ENCODE results near the gene RPA1. TPM values are rescaled to one million over a fixed set of nuclear protein-coding genes. Genes with fewer than 3 reads are reported as not detected.
"Not testable (repeated sequence)": the region's sequence is repeated elsewhere in the genome, so short reads cannot be mapped to it uniquely, and the experiment has no call there.

RPA1 gene
- total RNA-seq, 4 donors from 2014 or later: 22.9 to 30.8 (median 29.2) TPM

- no peaks in the 10 kb centered on the region for H3K27me3 ChIP-seq
- H3K4me1 ChIP-seq: peaks cover 0 to 10% (median 0%) of the 10 kb centered on the region in 4 donors
- no peak overlapping the region for H3K4me3 ChIP-seq
- intact Hi-C loops (cut with DNase I): no loop called here
- 94% methylated on average over 3 of the region's 3 CpGs for WGBS
- no peak for DNase-seq (ENCODE audit: extremely low spot score)
- TF ChIP-seq EP300 (IDR thresholded peaks at IDR 0.05) (no peak), POLR2A (IDR thresholded peaks at IDR 0.05; ENCODE audit: low read depth) (no peak), POLR2AphosphoS5 (IDR thresholded peaks at IDR 0.05) (no peak)
- TF ChIP-seq, protein P1, sequence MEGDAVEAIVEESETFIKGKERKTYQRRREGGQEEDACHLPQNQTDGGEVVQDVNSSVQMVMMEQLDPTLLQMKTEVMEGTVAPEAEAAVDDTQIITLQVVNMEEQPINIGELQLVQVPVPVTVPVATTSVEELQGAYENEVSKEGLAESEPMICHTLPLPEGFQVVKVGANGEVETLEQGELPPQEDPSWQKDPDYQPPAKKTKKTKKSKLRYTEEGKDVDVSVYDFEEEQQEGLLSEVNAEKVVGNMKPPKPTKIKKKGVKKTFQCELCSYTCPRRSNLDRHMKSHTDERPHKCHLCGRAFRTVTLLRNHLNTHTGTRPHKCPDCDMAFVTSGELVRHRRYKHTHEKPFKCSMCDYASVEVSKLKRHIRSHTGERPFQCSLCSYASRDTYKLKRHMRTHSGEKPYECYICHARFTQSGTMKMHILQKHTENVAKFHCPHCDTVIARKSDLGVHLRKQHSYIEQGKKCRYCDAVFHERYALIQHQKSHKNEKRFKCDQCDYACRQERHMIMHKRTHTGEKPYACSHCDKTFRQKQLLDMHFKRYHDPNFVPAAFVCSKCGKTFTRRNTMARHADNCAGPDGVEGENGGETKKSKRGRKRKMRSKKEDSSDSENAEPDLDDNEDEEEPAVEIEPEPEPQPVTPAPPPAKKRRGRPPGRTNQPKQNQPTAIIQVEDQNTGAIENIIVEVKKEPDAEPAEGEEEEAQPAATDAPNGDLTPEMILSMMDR (IDR thresholded peaks at IDR 0.05): no peak
- peaks cover 18 to 85% (median 65%) of the 10 kb centered on the region in 4 donors for H3K36me3 ChIP-seq
- no peaks in the 10 kb centered on the region for H3K9me3 ChIP-seq
- H3K27ac ChIP-seq (replicated peaks in 1 of 4): no peak overlapping the region
Observed at GRCh38 chr17:1847191-1847590, 17.4 kb downstream of the RPA1 start.

- no peak overlapping the region for H3K27ac ChIP-seq (replicated peaks in 1 of 4)
- intact Hi-C loops (cut with DNase I): no loop called here
- no peak overlapping the region for H3K4me3 ChIP-seq
- peaks cover 0 to 9% (median 0%) of the 10 kb centered on the region in 4 donors for H3K4me1 ChIP-seq
- no peaks in the 10 kb centered on the region for H3K9me3 ChIP-seq
- peaks cover 25 to 79% (median 54%) of the 10 kb centered on the region in 4 donors for H3K36me3 ChIP-seq
- no peak for DNase-seq (ENCODE audit: extremely low spot score)
- WGBS: 71% methylated on average over 6 of the region's 6 CpGs
- TF ChIP-seq POLR2A (IDR thresholded peaks at IDR 0.05; ENCODE audit: low read depth): no peak
- TF ChIP-seq EP300 (IDR thresholded peaks at IDR 0.05): no peak
- TF ChIP-seq POLR2AphosphoS5 (IDR thresholded peaks at IDR 0.05): no peak
- TF ChIP-seq, protein P1 (IDR thresholded peaks at IDR 0.05): no peak
- H3K27me3 ChIP-seq: no peaks in the 10 kb centered on the region
Observed at GRCh38 chr17:1852327-1852726, 22.5 kb downstream of the RPA1 start.

GRCh38 chr17:1853698-1854097, 23.9 kb downstream of the RPA1 start:
- no peak for DNase-seq (ENCODE audit: extremely low spot score)
- no peaks in the 10 kb centered on the region for H3K9me3 ChIP-seq
- TF ChIP-seq EP300 (IDR thresholded peaks at IDR 0.05): no peak
- TF ChIP-seq POLR2AphosphoS5 (IDR thresholded peaks at IDR 0.05): no peak
- no peaks in the 10 kb centered on the region for H3K4me1 ChIP-seq
- H3K36me3 ChIP-seq: peaks cover 30 to 71% (median 48%) of the 10 kb centered on the region in 4 donors
- intact Hi-C loops (cut with DNase I): no loop called here
- H3K4me3 ChIP-seq: no peak overlapping the region
- no peaks in the 10 kb centered on the region for H3K27me3 ChIP-seq
- no peak overlapping the region for H3K27ac ChIP-seq (replicated peaks in 1 of 4)
- 83% methylated on average over 3 of the region's 3 CpGs for WGBS

DNA sequence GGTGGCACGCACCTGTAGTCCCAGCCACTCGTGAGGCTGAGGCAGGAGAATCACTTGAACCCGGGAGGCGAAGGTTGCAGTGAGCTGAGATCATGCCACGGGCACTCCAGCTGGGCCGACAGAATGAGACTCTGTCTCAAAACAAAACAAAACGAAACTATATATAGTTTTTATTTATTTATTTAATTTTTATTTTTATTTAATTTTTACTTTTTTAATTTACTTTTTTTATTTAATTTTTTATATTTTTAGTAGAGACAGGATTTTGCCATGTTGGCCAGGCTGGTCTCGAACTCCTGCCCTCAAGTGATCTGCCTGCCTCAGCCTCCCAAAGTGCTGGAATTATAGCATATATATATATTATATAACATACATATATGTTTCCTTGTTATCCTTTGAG, 26.7 kb downstream of the RPA1 start:
- H3K9me3 ChIP-seq; DNase-seq (ENCODE audit: extremely low spot score); intact Hi-C loops (cut with DNase I); H3K27ac ChIP-seq (replicated peaks in 1 of 4); H3K27me3 ChIP-seq; H3K4me1 ChIP-seq; H3K4me3 ChIP-seq: not testable (repeated sequence)
- H3K36me3 ChIP-seq: peaks cover 30 to 76% (median 48%) of the 10 kb centered on the region in 4 donors
- 97% methylated on average over 8 of the region's 8 CpGs for WGBS

- Histone ChIP-seq H3K9me3 (no peaks in the 10 kb centered on the region), H3K27me3 (no peaks in the 10 kb centered on the region), H3K4me1 (peaks cover 0 to 7% (median 0%) of the 10 kb centered on the region in 4 donors), H3K27ac (replicated peaks in 1 of 4) (peak overlapping the region; percentile 55 to 70 (median 62)), H3K4me3 (peak overlapping the region in 1 of 4 donors; percentile 3), H3K36me3 (peaks cover 4 to 41% (median 23%) of the 10 kb centered on the region in 4 donors)
- DNase-seq (ENCODE audit: extremely low spot score): no peak
- TF ChIP-seq EP300 (IDR thresholded peaks at IDR 0.05) (no peak), POLR2AphosphoS5 (IDR thresholded peaks at IDR 0.05) (no peak), POLR2A (IDR thresholded peaks at IDR 0.05; ENCODE audit: low read depth) (no peak)
- TF ChIP-seq, protein P1 (IDR thresholded peaks at IDR 0.05): no peak
- 81% methylated on average over 11 of the region's 11 CpGs for WGBS
- intact Hi-C loops (cut with DNase I): loop anchor here (5.0 to 10.0 kb wide), 2 partner anchors 66 to 139 kb away; partner anchors contain the start of gene WDR81
Observed at GRCh38 chr17:1860978-1861377, 31.2 kb downstream of the RPA1 start.
